ENCODE measurements around the gene UBASH3A.

UBASH3A gene

GRCh38 chr21:42427809-42428419 is 24.2 kb downstream of the UBASH3A start:
- no peak for TF ChIP-seq CTCF (IDR thresholded peaks at IDR 0.05; ENCODE audit: low read depth, low read length)
- in situ Hi-C loops (cut with HindIII; ENCODE audit: low sequenced_read_pairs) = no loop called here
- H3K4me3 ChIP-seq (ENCODE audit: low read depth, low read length) = no peak overlapping the region
- DNase-seq (ENCODE audit: low read depth, low spot score) = no peak

- H3K4me3 ChIP-seq (ENCODE audit: low read depth, low read length) = no peak overlapping the region
- in situ Hi-C loops (cut with HindIII; ENCODE audit: low sequenced_read_pairs) = no loop called here
- DNase-seq (ENCODE audit: low read depth, low spot score) = no peak
- TF ChIP-seq CTCF (IDR thresholded peaks at IDR 0.05; ENCODE audit: low read depth, low read length) = no peak
Observed at GRCh38 chr21:42429021-42429420, 25.3 kb downstream of the UBASH3A start.

GRCh38 chr21:42429856-42430255 is 26.2 kb downstream of the UBASH3A start:
- H3K4me3 ChIP-seq (ENCODE audit: low read depth, low read length) = no peak overlapping the region
- DNase-seq (ENCODE audit: low read depth, low spot score) = no peak
- TF ChIP-seq CTCF (IDR thresholded peaks at IDR 0.05; ENCODE audit: low read depth, low read length) = no peak
- in situ Hi-C loops (cut with HindIII; ENCODE audit: low sequenced_read_pairs) = no loop called here

- no peak overlapping the region for H3K4me3 ChIP-seq (ENCODE audit: low read depth, low read length)
- in situ Hi-C loops (cut with HindIII; ENCODE audit: low sequenced_read_pairs) = no loop called here
- no peak for DNase-seq (ENCODE audit: low read depth, low spot score)
- TF ChIP-seq CTCF (IDR thresholded peaks at IDR 0.05; ENCODE audit: low read depth, low read length) = no peak
Observed at GRCh38 chr21:42430521-42430920, 26.8 kb downstream of the UBASH3A start.

- TF ChIP-seq CTCF (IDR thresholded peaks at IDR 0.05; ENCODE audit: low read depth, low read length) = no peak
- in situ Hi-C loops (cut with HindIII; ENCODE audit: low sequenced_read_pairs) = no loop called here
- H3K4me3 ChIP-seq (ENCODE audit: low read depth, low read length) = no peak overlapping the region
- DNase-seq (ENCODE audit: low read depth, low spot score) = no peak
Observed at GRCh38 chr21:42431196-42431595, 27.5 kb downstream of the UBASH3A start.

- DNase-seq (ENCODE audit: low read depth, low spot score) = no peak
- TF ChIP-seq CTCF (IDR thresholded peaks at IDR 0.05; ENCODE audit: low read depth, low read length) = no peak
- no peak overlapping the region for H3K4me3 ChIP-seq (ENCODE audit: low read depth, low read length)
- in situ Hi-C loops (cut with HindIII; ENCODE audit: low sequenced_read_pairs) = no loop called here
Observed at GRCh38 chr21:42432695-42433094, 29.0 kb downstream of the UBASH3A start.

All from astrocyte of the spinal cord (primary cell).